H1 (cell line): ENCODE measurements around the gene LGR4. TPM values are rescaled to one million over a fixed set of nuclear protein-coding genes. Genes with fewer than 3 reads are reported as not detected.

Source experiments
- CHD7 ChIP-seq: fragments of 300-600 bp; sonication (generic); IDR thresholded peaks from 2 replicates; pipeline ENCODE4 v1.7.1; 2012; ENCODE audit warnings: low read length, moderate library complexity, mild to moderate bottlenecking, inconsistent platforms; ENCODE audit not compliant: insufficient replicate concordance
- NRF1 ChIP-seq: IDR thresholded peaks from 2 replicates; pipeline ENCODE4 v1.6.1; 2011; ENCODE audit warnings: mild to moderate bottlenecking, low read depth, low read length, improper control_type of control experiment
- polyA plus RNA-seq, 7 experiments: library from polyadenylated mRNA; depleted of rRNA in 3 of 7; stranded (reverse) in 5 of 7; unstranded in 2 of 7; fragments of >200 nt in 5 of 7; fragments of 200-250 nt in 2 of 7; gene quantifications; 1 replicate in 5 of 7; 2 replicates in 1 of 7; 4 replicates in 1 of 7; pipeline versions ENCODE4 v1.2.1 to v1.2.3, GENCODE V29; 2011 to 2013; ENCODE audit warnings: missing spikeins in 2 of 7, mixed read lengths in 2 of 7
- total RNA-seq: library from RNA; stranded (reverse); fragmentation: NEBNext Ultra II Directional; extraction: Animal tissue kit (Norgen Biotek cat#: 25700); gene quantifications from 2 replicates; pipeline ENCODE4 v1.2.1, GENCODE V29; 2021

LGR4 gene
- total and polyA plus RNA-seq, 2 of the 8 experiments (the other 6 are each of a cell fraction or from before 2014, with no cell fraction given), result 26.6 to 61.7 TPM

- TF ChIP-seq CHD7 (peak; percentile 87), NRF1 (no peak)
These were observed 124.2 kb downstream of the LGR4 start (continued) for GRCh38 chr11:27348340-27348873.
